BLaER1 treated with 17β-estradiol and CSF1 and Interleukin-3, amounts not matched to agents 10 nM and 100 nM (cell line): ENCODE results near the gene ANO8.

Experiments used
- H3K27ac ChIP-seq, 11 experiments: shearing (Covaris generic); formaldehyde crosslinking; 2 replicates each; pipeline ENCODE4 v1.8.1; 2022
- H3K27me3 ChIP-seq, 11 experiments: shearing (Covaris generic); formaldehyde crosslinking; 2 replicates each; pipeline ENCODE4 v1.8.1; 2022
- H3K36me3 ChIP-seq, 11 experiments: shearing (Covaris generic); formaldehyde crosslinking; 2 replicates each; pipeline ENCODE4 v1.8.1; 2022
- H3K4me1 ChIP-seq, 10 experiments: shearing (Covaris generic); formaldehyde crosslinking; 2 replicates each; pipeline ENCODE4 v1.8.1; 2022
- H3K4me2 ChIP-seq, 11 experiments: shearing (Covaris generic); formaldehyde crosslinking; 2 replicates each; pipeline ENCODE4 v1.8.1; 2022
- H3K4me3 ChIP-seq, 10 experiments: shearing (Covaris generic); formaldehyde crosslinking; 2 replicates each; pipeline ENCODE4 v1.8.1; 2022
- H3K9ac ChIP-seq, 11 experiments: shearing (Covaris generic); formaldehyde crosslinking; 2 replicates each; pipeline ENCODE4 v1.8.1; 2022
- H3K9me3 ChIP-seq, 11 experiments: shearing (Covaris generic); formaldehyde crosslinking; replicated peaks in 1 of 11; 2 replicates each; pipeline ENCODE4 v1.8.1; 2022
- H4K20me1 ChIP-seq, 11 experiments: shearing (Covaris generic); formaldehyde crosslinking; 2 replicates each; pipeline ENCODE4 v1.8.1; 2022
- Cebpa-rat ChIP-seq, 11 experiments: shearing (Covaris generic); IDR thresholded peaks; 2 replicates each; pipeline ENCODE4 v1.8.1; 2022

Gene ANO8

DNA sequence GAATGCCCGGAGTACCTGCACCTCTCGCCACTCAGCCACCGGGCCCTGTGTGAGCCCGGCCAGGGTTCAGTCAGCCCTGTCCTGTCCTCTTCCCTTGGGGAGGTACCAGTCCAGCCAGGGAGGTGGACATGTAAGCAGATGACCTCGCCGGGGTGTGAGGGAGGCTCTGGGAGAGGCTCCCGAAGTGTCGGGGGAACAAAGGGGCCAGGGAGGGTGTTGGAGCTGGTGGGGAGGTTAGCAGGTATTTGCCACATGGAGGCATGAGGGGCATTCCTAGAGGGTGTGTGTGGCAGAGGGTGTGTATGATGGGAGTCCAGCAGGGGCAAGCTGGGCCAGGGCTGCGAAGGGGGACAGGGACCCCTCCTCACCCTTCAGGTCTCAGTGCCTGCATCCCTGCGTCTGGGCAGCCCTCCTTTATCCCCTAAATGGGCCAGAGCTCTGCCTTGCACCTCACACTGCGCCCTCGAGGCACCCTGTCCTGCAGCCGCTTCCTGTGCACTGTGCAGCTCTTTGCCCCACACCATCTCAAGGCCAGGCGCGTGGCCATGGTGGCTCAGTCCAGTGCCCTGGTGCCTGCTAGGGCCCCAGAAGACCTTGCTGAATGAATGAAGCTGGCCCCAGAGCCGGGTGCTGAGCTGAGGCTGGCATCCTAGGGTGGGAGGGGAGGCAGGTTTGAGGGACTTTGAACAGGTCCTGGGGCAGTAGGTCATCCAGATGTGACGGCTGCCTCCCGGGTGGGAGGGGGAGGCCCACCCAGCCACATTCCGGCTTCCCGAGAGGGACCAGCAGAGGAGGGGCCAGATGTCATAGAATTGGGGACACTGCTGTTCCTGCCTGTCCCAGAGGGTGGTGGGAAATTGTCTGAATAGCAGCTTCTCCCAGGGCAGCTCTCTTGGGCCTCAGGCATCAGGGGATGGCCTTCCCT is 22.2 kb downstream of the ANO8 start:
- peaks cover 25 to 62% (median 43%) of the 10 kb centered on the region in 10 experiments for H3K4me1 ChIP-seq
- 0 out of 22 replicates have a peak overlapping the region, but pooled peaks of 1 of the 11 experiments have one; percentile 7 for H3K27ac ChIP-seq
- no peak overlapping the region for H3K4me3 ChIP-seq
- H4K20me1 ChIP-seq = peaks cover 34 to 62% (median 52%) of the 10 kb centered on the region in 11 experiments; a peak in 21 of 22 replicates
- no peaks in the 10 kb centered on the region for H3K9me3 ChIP-seq
- peaks cover 39 to 66% (median 57%) of the 10 kb centered on the region in 11 experiments for H3K36me3 ChIP-seq
- H3K27me3 ChIP-seq = no peaks in the 10 kb centered on the region
- peak overlapping the region in 7 of 11 experiments; percentile 34 to 91 (median 56); a peak in 12 of 22 replicates for H3K9ac ChIP-seq
- peak overlapping the region in 2 of 11 experiments; percentile 89 to 97; a peak in 2 of 22 replicates for H3K4me2 ChIP-seq
- no peak for TF ChIP-seq Cebpa-rat (IDR thresholded peaks at IDR 0.05)

GRCh38 chr19:17311455-17312188 is 23.0 kb downstream of the ANO8 start:
- TF ChIP-seq Cebpa-rat (IDR thresholded peaks at IDR 0.05) = no peak
- peaks cover 33 to 62% (median 47%) of the 10 kb centered on the region in 10 experiments for H3K4me1 ChIP-seq
- H3K9ac ChIP-seq = peak overlapping the region in 8 of 11 experiments; percentile 34 to 91 (median 50); a peak in 12 of 22 replicates
- H4K20me1 ChIP-seq = peaks cover 34 to 60% (median 52%) of the 10 kb centered on the region in 11 experiments; a peak in 21 of 22 replicates
- H3K27me3 ChIP-seq = no peaks in the 10 kb centered on the region
- 0 out of 22 replicates have a peak overlapping the region, but pooled peaks of 1 of the 11 experiments have one; percentile 7 for H3K27ac ChIP-seq
- H3K4me2 ChIP-seq = peak overlapping the region in 8 of 11 experiments; percentile 18 to 99 (median 94); a peak in 10 of 22 replicates
- H3K9me3 ChIP-seq = no peaks in the 10 kb centered on the region
- H3K36me3 ChIP-seq = peaks cover 39 to 58% (median 50%) of the 10 kb centered on the region in 11 experiments
- H3K4me3 ChIP-seq = no peak overlapping the region

DNA sequence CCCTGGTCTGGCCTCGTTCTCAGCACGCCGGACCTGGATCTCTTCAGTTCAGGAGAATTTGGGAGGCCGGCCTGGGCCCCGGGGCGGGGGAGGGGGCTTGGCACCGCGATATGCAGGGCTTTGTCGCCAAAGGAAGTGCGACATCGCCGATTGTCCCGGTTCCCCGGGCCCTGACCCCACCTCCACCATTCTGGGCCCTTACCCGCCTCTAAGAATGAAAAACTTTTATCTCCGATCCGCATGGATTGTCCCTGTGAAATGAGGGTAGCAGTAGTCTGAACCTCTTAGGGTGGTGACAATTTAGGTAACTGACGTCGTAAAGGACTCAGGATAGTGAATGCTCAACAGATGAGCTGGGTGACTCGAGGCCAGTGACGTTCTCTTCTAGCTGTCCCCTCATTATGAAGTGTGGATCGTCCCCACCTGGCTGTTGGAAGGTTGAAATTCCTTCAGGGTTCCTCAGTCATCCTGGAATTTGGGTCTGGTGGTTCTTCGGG is 24.6 kb downstream of the ANO8 start:
- H3K9me3 ChIP-seq = no peaks in the 10 kb centered on the region
- peak overlapping the region; percentile 85 to 94 (median 89) for H3K9ac ChIP-seq
- H3K4me1 ChIP-seq = peaks cover 40 to 54% (median 52%) of the 10 kb centered on the region in 10 experiments
- peak overlapping the region; percentile 84 to 99 (median 95) for H3K4me2 ChIP-seq
- H3K27ac ChIP-seq = peak overlapping the region; percentile 77 to 90 (median 85)
- peak overlapping the region; percentile 78 to 97 (median 90) for H3K4me3 ChIP-seq
- TF ChIP-seq Cebpa-rat (IDR thresholded peaks at IDR 0.05) = no peak
- no peaks in the 10 kb centered on the region for H3K27me3 ChIP-seq
- peaks cover 34 to 53% (median 48%) of the 10 kb centered on the region in 11 experiments; a peak in 21 of 22 replicates for H4K20me1 ChIP-seq
- peaks cover 29 to 46% (median 37%) of the 10 kb centered on the region in 11 experiments for H3K36me3 ChIP-seq

GRCh38 chr19:17309198-17309964 is 25.3 kb downstream of the ANO8 start, which contains the start of gene DDA1:
Gene DDA1, plus strand, starts transcription at chr19:17309563. Its CDS starts 92 bp downstream, at chr19:17309655.
- H3K36me3 ChIP-seq = peaks cover 24 to 41% (median 32%) of the 10 kb centered on the region in 11 experiments
- H3K4me2 ChIP-seq = peak within 1 kb of the TSS; percentile 94 to 99 (median 97)
- H3K27me3 ChIP-seq = no peaks in the 10 kb centered on the region
- H3K4me3 ChIP-seq = peak within 1 kb of the TSS; percentile 78 to 97 (median 90)
- TF ChIP-seq Cebpa-rat (IDR thresholded peaks at IDR 0.05) = no peak
- H3K9ac ChIP-seq = peak within 1 kb of the TSS; percentile 85 to 94 (median 89)
- H3K27ac ChIP-seq = peak within 1 kb of the TSS; percentile 77 to 90 (median 85)
- peaks cover 46 to 60% (median 58%) of the 10 kb centered on the region in 10 experiments for H3K4me1 ChIP-seq
- H4K20me1 ChIP-seq = peaks cover 34 to 49% (median 45%) of the 10 kb centered on the region in 11 experiments; a peak in 21 of 22 replicates
- no peaks in the 10 kb centered on the region for H3K9me3 ChIP-seq

- Histone ChIP-seq H3K27ac (peak overlapping the region in 1 of 11 experiments; percentile 23; a peak in 1 of 22 replicates), H3K9ac (peak overlapping the region in 3 of 11 experiments; percentile 12 to 94 (median 88); a peak in 3 of 22 replicates), H3K9me3 (no peaks in the 10 kb centered on the region), H3K27me3 (no peaks in the 10 kb centered on the region), H3K4me1 (peaks cover 57 to 71% (median 69%) of the 10 kb centered on the region in 10 experiments), H3K36me3 (peaks cover 14 to 26% (median 18%) of the 10 kb centered on the region in 11 experiments; a peak in 21 of 22 replicates), H3K4me2 (peak overlapping the region; percentile 78 to 99 (median 96); a peak in 21 of 22 replicates), H3K4me3 (no peak overlapping the region), H4K20me1 (peaks cover 21 to 35% (median 30%) of the 10 kb centered on the region in 11 experiments; a peak in 21 of 22 replicates)
- no peak for TF ChIP-seq Cebpa-rat (IDR thresholded peaks at IDR 0.05)
These were observed 26.7 kb downstream of the ANO8 start for GRCh38 chr19:17307876-17308377.

DNA sequence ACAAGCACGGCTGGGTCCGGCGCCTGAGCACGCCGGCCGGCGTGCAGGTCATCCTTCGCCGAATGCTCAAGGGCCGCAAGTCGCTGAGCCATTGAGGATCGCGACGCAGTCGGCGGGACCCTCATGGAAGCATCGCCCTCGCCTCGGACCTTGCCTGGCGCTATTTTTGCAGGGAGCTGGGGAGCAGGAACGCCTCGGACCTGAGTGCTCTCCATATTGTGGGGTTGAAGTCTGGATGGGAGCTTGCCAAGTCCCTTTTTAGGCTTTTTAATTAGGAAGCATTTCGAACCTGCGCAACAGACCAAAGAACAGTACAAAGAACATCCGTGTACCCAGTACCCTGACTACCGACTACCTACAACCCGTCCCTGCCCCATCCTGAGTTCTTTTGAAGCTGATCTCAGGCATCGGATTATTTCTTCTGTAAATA is 28.4 kb downstream of the ANO8 start:
- no peaks in the 10 kb centered on the region for H3K27me3 ChIP-seq
- peak overlapping the region; percentile 83 to 94 (median 88) for H3K9ac ChIP-seq
- peaks cover 3 to 13% (median 6%) of the 10 kb centered on the region in 11 experiments; a peak in 21 of 22 replicates for H3K36me3 ChIP-seq
- peak overlapping the region; percentile 69 to 86 (median 77) for H3K4me3 ChIP-seq
- H3K4me2 ChIP-seq = peak overlapping the region; percentile 78 to 99 (median 96)
- TF ChIP-seq Cebpa-rat (IDR thresholded peaks at IDR 0.05) = no peak
- peaks cover 68 to 75% (median 71%) of the 10 kb centered on the region in 10 experiments for H3K4me1 ChIP-seq
- H3K9me3 ChIP-seq = no peaks in the 10 kb centered on the region
- H3K27ac ChIP-seq = peak overlapping the region; percentile 73 to 93 (median 89)
- peaks cover 5 to 27% (median 14%) of the 10 kb centered on the region in 11 experiments; a peak in 20 of 22 replicates for H4K20me1 ChIP-seq

DNA sequence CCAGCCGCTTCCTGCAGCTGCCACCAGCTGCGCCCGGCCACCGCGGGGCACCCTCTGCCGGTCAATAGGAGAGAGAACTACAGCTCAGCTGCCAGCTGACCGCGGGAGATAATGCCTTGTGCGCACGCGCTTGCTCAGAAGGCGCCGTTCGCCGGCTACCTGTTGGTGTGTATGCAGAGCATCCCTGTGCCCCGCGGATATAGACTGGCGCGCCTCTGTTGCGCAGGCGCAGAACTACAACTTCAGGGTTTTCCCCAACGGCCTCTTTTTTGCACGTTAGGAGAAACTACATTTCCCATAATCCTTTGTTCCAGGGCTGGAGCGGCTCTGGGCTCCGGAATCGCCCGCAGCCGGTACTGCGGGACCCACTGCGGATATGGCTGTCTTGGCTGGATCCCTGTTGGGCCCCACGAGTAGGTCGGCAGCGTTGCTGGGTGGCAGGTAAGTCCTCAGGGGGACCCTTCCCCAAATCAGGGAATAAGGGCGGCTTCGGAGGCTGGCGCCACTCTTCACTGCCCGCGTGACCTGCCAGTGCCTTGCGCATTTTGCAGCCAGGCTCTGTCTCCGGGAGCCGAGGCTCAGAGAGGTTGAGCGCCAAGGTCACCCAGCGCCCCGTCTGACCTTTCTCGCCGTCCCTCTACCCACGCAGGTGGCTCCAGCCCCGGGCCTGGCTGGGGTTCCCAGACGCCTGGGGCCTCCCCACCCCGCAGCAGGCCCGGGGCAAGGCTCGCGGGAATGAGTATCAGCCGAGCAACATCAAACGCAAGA is 29.0 kb downstream of the ANO8 start, which contains the start of gene MRPL34:
Gene MRPL34, plus strand, starts transcription at position 356 of the 768 bp plus-strand sequence. Its CDS starts 21 bp downstream, at position 377.
- peak within 1 kb of the TSS; percentile 69 to 86 (median 77) for H3K4me3 ChIP-seq
- no peak for TF ChIP-seq Cebpa-rat (IDR thresholded peaks at IDR 0.05)
- no peaks in the 10 kb centered on the region for H3K27me3 ChIP-seq
- peaks cover 6 to 27% (median 11%) of the 10 kb centered on the region in 11 experiments; a peak in 19 of 22 replicates for H4K20me1 ChIP-seq
- H3K4me2 ChIP-seq = peak within 1 kb of the TSS; percentile 78 to 99 (median 97)
- peaks cover 9 to 13% (median 10%) of the 10 kb centered on the region in 11 experiments; a peak in 21 of 22 replicates for H3K36me3 ChIP-seq
- H3K9me3 ChIP-seq = no peaks in the 10 kb centered on the region
- peak within 1 kb of the TSS; percentile 73 to 93 (median 89) for H3K27ac ChIP-seq
- H3K9ac ChIP-seq = peak within 1 kb of the TSS; percentile 83 to 94 (median 88)
- H3K4me1 ChIP-seq = peaks cover 63 to 74% (median 69%) of the 10 kb centered on the region in 10 experiments
